Measurements from ENCODE around the gene ZSWIM2.

GRCh38 chr2:186889101-186889879 lies 40.3 kb upstream of the ZSWIM2 start:
- TF ChIP-seq CTCF (IDR thresholded peaks at IDR 0.05) (no peak), POLR2A (IDR thresholded peaks at IDR 0.05) (no peak)

All from adrenal gland (tissue), 5 donors.